NCI-H82 treated with DMSO at 0.1 percent for 48 hours (cell line): ENCODE results near the gene NUP93.
"Not testable (repeated sequence)": the region's sequence is repeated elsewhere in the genome, so short reads cannot be mapped to it uniquely, and the experiment has no call there.

ENCODE experiments used
- DNase-seq: peaks from one replicate; lab custom pipeline; 2025; ENCODE audit not compliant: unreplicated experiment; lab: John Stamatoyannopoulos, UW

NUP93 gene

GRCh38 chr16:56865394-56866062 is 135.6 kb downstream of the NUP93 start:
- no peak for DNase-seq

- DNase-seq, result no peak
These were observed 137.3 kb downstream of the NUP93 start for GRCh38 chr16:56866955-56867830.

GRCh38 chr16:56868175-56868574 is 138.2 kb downstream of the NUP93 start:
- no peak for DNase-seq

GRCh38 chr16:56868766-56869165 is 138.8 kb downstream of the NUP93 start:
- DNase-seq, result not testable (repeated sequence)

- no peak for DNase-seq
These were observed 139.8 kb downstream of the NUP93 start for GRCh38 chr16:56869513-56870275.

GRCh38 chr16:56870276-56870888 is 140.5 kb downstream of the NUP93 start:
- DNase-seq, result no peak

- DNase-seq, result no peak
These were observed 141.3 kb downstream of the NUP93 start for GRCh38 chr16:56871172-56871593.

GRCh38 chr16:56872863-56873391 is 143.0 kb downstream of the NUP93 start:
- DNase-seq, result no peak

GRCh38 chr16:56874800-56875199 is 144.9 kb downstream of the NUP93 start:
- DNase-seq, result no peak

- DNase-seq, result no peak
These were observed 146.1 kb downstream of the NUP93 start for GRCh38 chr16:56876048-56876447.

- DNase-seq, result no peak
These were observed 147.7 kb downstream of the NUP93 start for GRCh38 chr16:56877486-56878182.

GRCh38 chr16:56878282-56878854 is 148.4 kb downstream of the NUP93 start:
- no peak for DNase-seq

GRCh38 chr16:56879276-56879675 is 149.3 kb downstream of the NUP93 start:
- no peak for DNase-seq

- DNase-seq, result no peak
These were observed 150.2 kb downstream of the NUP93 start for GRCh38 chr16:56880176-56880575.

- DNase-seq, result no peak
These were observed 150.8 kb downstream of the NUP93 start for GRCh38 chr16:56880685-56881084.

- no peak for DNase-seq
These were observed 152.3 kb downstream of the NUP93 start for GRCh38 chr16:56882077-56882800.

- DNase-seq, result no peak
These were observed 153.7 kb downstream of the NUP93 start for GRCh38 chr16:56883586-56883985.

GRCh38 chr16:56884026-56884582 is 154.2 kb downstream of the NUP93 start:
- DNase-seq, result no peak

GRCh38 chr16:56884929-56885328 is 155.0 kb downstream of the NUP93 start:
- DNase-seq, result not testable (repeated sequence)
